K562 (cell line): ENCODE results near the gene PRKAR1B.
"Not testable (repeated sequence)": the region's sequence is repeated elsewhere in the genome, so short reads cannot be mapped to it uniquely, and the experiment has no call there.

Source experiments
- EGR1 ChIP-seq: fragments of 450-650 bp; conservative IDR thresholded peaks from 2 replicates; pipeline ENCODE4 v1.6.1; 2017; ENCODE audit warnings: mild to moderate bottlenecking
- ETV5 ChIP-seq: sonication (generic); formaldehyde crosslinking; IDR thresholded peaks from 2 replicates; pipeline ENCODE4 v1.4.0; 2020; ENCODE audit warnings: low read depth, mild to moderate bottlenecking, missing genetic modification reagents
- EZH2 ChIP-seq: IDR thresholded peaks from 2 replicates; pipeline ENCODE4 v1.6.1; 2012; ENCODE audit warnings: low read depth, mild to moderate bottlenecking, inconsistent platforms, low read length, borderline replicate concordance
- HMGXB4 ChIP-seq: sonication (generic); formaldehyde crosslinking; IDR thresholded peaks from 2 replicates; pipeline ENCODE4 v1.8.1; 2023; ENCODE audit warnings: mild to moderate bottlenecking, missing genetic modification reagents
- IRF2 ChIP-seq: sonication (generic); formaldehyde crosslinking; IDR thresholded peaks from 2 replicates; pipeline ENCODE4 v1.8.1; 2022; ENCODE audit warnings: mild to moderate bottlenecking, missing genetic modification reagents
- KLF1 ChIP-seq: fragments of 450-650 bp; IDR thresholded peaks from 2 replicates; pipeline ENCODE4 v1.6.1; 2016; ENCODE audit warnings: missing genetic modification characterization, missing compliant biosample characterization
- RCOR1 ChIP-seq, 2 experiments: IDR thresholded peaks; 2 replicates each; pipeline ENCODE4 v1.6.1; 2012; ENCODE audit warnings: low read depth in 2 of 2, low read length in 2 of 2, borderline replicate concordance in 1 of 2, improper control_type of control experiment in 1 of 2
- REST ChIP-seq, 2 experiments: fragments of 450-650 bp; formaldehyde crosslinking in 1 of 2; IDR thresholded peaks; 2 replicates each; pipeline versions ENCODE4 v1.4.0 to v1.6.1; 2014 to 2020; ENCODE audit warnings: mild to moderate bottlenecking in 2 of 2, borderline replicate concordance in 1 of 2, low read depth in 1 of 2
- YY1 ChIP-seq, 3 experiments: IDR thresholded peaks; 2 replicates each; pipeline ENCODE4 v1.6.1; 2011; ENCODE audit warnings: low read length in 2 of 3, mild to moderate bottlenecking in 2 of 3, moderate library complexity in 2 of 3, borderline replicate concordance in 1 of 3, control low read depth in 1 of 3, low read depth in 1 of 3; ENCODE audit not compliant: insufficient read depth in 3 of 3, insufficient replicate concordance in 2 of 3, control insufficient read depth in 1 of 3, insufficient read length in 1 of 3; ENCODE audit errors: extremely low read depth in 1 of 3
- ZKSCAN8 ChIP-seq: fragments of 200-800 bp; sonication (Bioruptor generic); IDR thresholded peaks from 2 replicates; pipeline ENCODE4 v1.6.1; 2016; ENCODE audit warnings: missing genetic modification characterization, missing compliant biosample characterization
- ZNF449 ChIP-seq: fragments of 250-450 bp; sonication (Bioruptor Pico); IDR thresholded peaks from 2 replicates; pipeline ENCODE4 v1.8.0; 2022; ENCODE audit warnings: moderate library complexity, mild to moderate bottlenecking, inconsistent platforms
- ZNF512 ChIP-seq: IDR thresholded peaks from 2 replicates; pipeline ENCODE4 v1.6.1; 2016; ENCODE audit warnings: missing genetic modification characterization, missing compliant biosample characterization
- TF ChIP-seq, protein P1 (sequence below): sonication (generic); formaldehyde crosslinking; IDR thresholded peaks from 2 replicates; pipeline ENCODE4 v1.8.1; 2023; ENCODE audit warnings: mild to moderate bottlenecking, missing genetic modification reagents

GRCh38 chr7:551615-551970 lies 175.5 kb downstream of the PRKAR1B start:
- TF ChIP-seq, protein P1, sequence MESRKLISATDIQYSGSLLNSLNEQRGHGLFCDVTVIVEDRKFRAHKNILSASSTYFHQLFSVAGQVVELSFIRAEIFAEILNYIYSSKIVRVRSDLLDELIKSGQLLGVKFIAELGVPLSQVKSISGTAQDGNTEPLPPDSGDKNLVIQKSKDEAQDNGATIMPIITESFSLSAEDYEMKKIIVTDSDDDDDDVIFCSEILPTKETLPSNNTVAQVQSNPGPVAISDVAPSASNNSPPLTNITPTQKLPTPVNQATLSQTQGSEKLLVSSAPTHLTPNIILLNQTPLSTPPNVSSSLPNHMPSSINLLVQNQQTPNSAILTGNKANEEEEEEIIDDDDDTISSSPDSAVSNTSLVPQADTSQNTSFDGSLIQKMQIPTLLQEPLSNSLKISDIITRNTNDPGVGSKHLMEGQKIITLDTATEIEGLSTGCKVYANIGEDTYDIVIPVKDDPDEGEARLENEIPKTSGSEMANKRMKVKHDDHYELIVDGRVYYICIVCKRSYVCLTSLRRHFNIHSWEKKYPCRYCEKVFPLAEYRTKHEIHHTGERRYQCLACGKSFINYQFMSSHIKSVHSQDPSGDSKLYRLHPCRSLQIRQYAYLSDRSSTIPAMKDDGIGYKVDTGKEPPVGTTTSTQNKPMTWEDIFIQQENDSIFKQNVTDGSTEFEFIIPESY = not testable (repeated sequence)
- TF ChIP-seq EZH2; KLF1 (tag); ZNF449 (CRISPR knock-in tag); ZNF512 (tag); YY1 (IDR thresholded peaks at IDR 0.05; ENCODE audit: borderline replicate concordance in 1 of 3, control insufficient read depth in 1 of 3, extremely low read depth in 1 of 3, insufficient read depth in 3 of 3, insufficient read length in 1 of 3, insufficient replicate concordance in 2 of 3, low read depth in 1 of 3, low read length in 2 of 3); REST (IDR thresholded peaks at IDR 0.05; ENCODE audit: borderline replicate concordance); REST (CRISPR knock-in tag; IDR thresholded peaks at IDR 0.05; ENCODE audit: low read depth); HMGXB4; EGR1; ETV5 (CRISPR knock-in tag); RCOR1 (IDR thresholded peaks at IDR 0.05; ENCODE audit: borderline replicate concordance in 1 of 2, low read depth in 2 of 2, low read length in 2 of 2); IRF2 (CRISPR knock-in tag); ZKSCAN8 (CRISPR knock-in tag): not testable (repeated sequence)
